H9 (cell line): Measurements from ENCODE around the gene CRY2. TPM values are rescaled to one million over a fixed set of nuclear protein-coding genes. Genes with fewer than 3 reads are reported as not detected.

Experiments used
- DNase-seq: peaks from one replicate; pipeline ENCODE4 v3.0.0-alpha.2; 2017
- H2AFZ ChIP-seq: one replicate; pipeline ENCODE4 v1.6.1; 2013; ENCODE audit warnings: mild to moderate bottlenecking, low read length, control low read depth, moderate library complexity
- H2AK5ac ChIP-seq: 2 replicates; pipeline ENCODE4 v1.6.1; 2013; ENCODE audit warnings: low read length, control low read depth, mixed read lengths; ENCODE audit not compliant: insufficient read length
- H2BK120ac ChIP-seq: one replicate; pipeline ENCODE4 v1.6.1; 2013; ENCODE audit warnings: low read depth, mild to moderate bottlenecking, low read length, control low read depth, inconsistent platforms; ENCODE audit not compliant: poor library complexity, severe bottlenecking
- H2BK12ac ChIP-seq: 2 replicates; pipeline ENCODE4 v1.6.1; 2013; ENCODE audit warnings: low read length, control low read depth, mixed read lengths, low read depth; ENCODE audit not compliant: insufficient read length
- H2BK15ac ChIP-seq: 2 replicates; pipeline ENCODE4 v1.6.1; 2013; ENCODE audit warnings: low read depth, low read length, control low read depth
- H2BK20ac ChIP-seq: one replicate; pipeline ENCODE4 v1.6.1; 2013; ENCODE audit warnings: low read depth, mild to moderate bottlenecking, low read length, control low read depth, inconsistent platforms; ENCODE audit not compliant: poor library complexity, severe bottlenecking
- H2BK5ac ChIP-seq: 2 replicates; pipeline ENCODE4 v1.6.1; 2013; ENCODE audit warnings: low read length, control low read depth, mixed read lengths; ENCODE audit not compliant: insufficient read length
- H3K14ac ChIP-seq: 2 replicates; pipeline ENCODE4 v1.6.1; 2013; ENCODE audit warnings: low read length, control low read depth; ENCODE audit not compliant: insufficient read depth
- H3K18ac ChIP-seq: 2 replicates; pipeline ENCODE4 v1.6.1; 2013; ENCODE audit warnings: low read depth, mild to moderate bottlenecking, mixed read lengths, low read length, control low read depth; ENCODE audit not compliant: insufficient read length
- H3K23ac ChIP-seq: 2 replicates; pipeline ENCODE4 v1.6.1; 2013; ENCODE audit warnings: low read length, control low read depth, mixed read lengths, low read depth; ENCODE audit not compliant: insufficient read length
- H3K23me2 ChIP-seq: 2 replicates; pipeline ENCODE4 v1.6.1; 2013; ENCODE audit warnings: low read depth, mild to moderate bottlenecking, mixed read lengths, low read length, control low read depth; ENCODE audit not compliant: insufficient read length, poor library complexity, severe bottlenecking
- H3K27ac ChIP-seq: 2 replicates; pipeline ENCODE4 v1.5.1; 2013; ENCODE audit warnings: low read length, control low read depth, mixed read lengths, low read depth; ENCODE audit not compliant: insufficient read length
- H3K27me3 ChIP-seq: 2 replicates; pipeline ENCODE4 v1.6.1; 2013; ENCODE audit warnings: low read length, control low read depth, inconsistent platforms; ENCODE audit not compliant: insufficient read depth
- H3K4ac ChIP-seq: 2 replicates; pipeline ENCODE4 v1.6.1; 2013; ENCODE audit warnings: low read depth, mild to moderate bottlenecking, control low read depth, inconsistent platforms, low read length, moderate library complexity
- H3K4me1 ChIP-seq: 2 replicates; pipeline ENCODE4 v1.6.1; 2013; ENCODE audit warnings: low read length, control low read depth, inconsistent platforms; ENCODE audit not compliant: insufficient read depth
- H3K4me2 ChIP-seq: 2 replicates; pipeline ENCODE4 v1.6.1; 2013; ENCODE audit warnings: low read length, control low read depth, mixed read lengths; ENCODE audit not compliant: insufficient read length, insufficient read depth
- H3K56ac ChIP-seq: 2 replicates; pipeline ENCODE4 v1.6.1; 2013; ENCODE audit warnings: low read depth, mild to moderate bottlenecking, mixed read lengths, low read length, control low read depth; ENCODE audit not compliant: insufficient read length
- H3K79me1 ChIP-seq: 2 replicates; pipeline ENCODE4 v1.6.1; 2013; ENCODE audit warnings: low read depth, mild to moderate bottlenecking, moderate library complexity, low read length, control low read depth, inconsistent platforms; ENCODE audit not compliant: insufficient read depth, poor library complexity, severe bottlenecking
- H3K79me2 ChIP-seq: 2 replicates; pipeline ENCODE4 v1.6.1; 2013; ENCODE audit warnings: low read length, control low read depth, inconsistent platforms; ENCODE audit not compliant: insufficient read depth
- H3K9ac ChIP-seq: 2 replicates; pipeline ENCODE4 v1.6.1; 2013; ENCODE audit warnings: low read length, control low read depth, mixed read lengths; ENCODE audit not compliant: insufficient read length; ENCODE audit errors: extremely low read depth
- H3K9me3 ChIP-seq: one replicate; pipeline ENCODE4 v1.6.1; 2013; ENCODE audit warnings: low read depth, low read length, inconsistent platforms; ENCODE audit not compliant: control insufficient read depth
- H3T11ph ChIP-seq: one replicate; pipeline ENCODE4 v1.6.1; 2013; ENCODE audit warnings: mild to moderate bottlenecking, low read length, control low read depth, inconsistent platforms
- H4K20me1 ChIP-seq: one replicate; pipeline ENCODE4 v1.6.1; 2013; ENCODE audit not compliant: control insufficient read depth, insufficient read length, insufficient read depth
- H4K5ac ChIP-seq: 2 replicates; pipeline ENCODE4 v1.6.1; 2013; ENCODE audit warnings: low read depth, mild to moderate bottlenecking, mixed read lengths, low read length, control low read depth; ENCODE audit not compliant: insufficient read length
- H4K8ac ChIP-seq: replicated peaks from 2 replicates; pipeline ENCODE4 v1.6.1; 2013; ENCODE audit warnings: low read length, control low read depth, mixed read lengths, low read depth; ENCODE audit not compliant: insufficient read length
- H4K91ac ChIP-seq: 2 replicates; pipeline ENCODE4 v1.6.1; 2013; ENCODE audit warnings: low read depth, mild to moderate bottlenecking, moderate library complexity, mixed read lengths, low read length, control low read depth; ENCODE audit not compliant: insufficient read length
- H3K27ac Mint-ChIP-seq, 3 experiments: 2 replicates in 2 of 3; 3 replicates in 1 of 3; pipeline ENCODE4 v1.8.0; 2020 to 2021; ENCODE audit warnings: mixed read lengths in 3 of 3, mild to moderate bottlenecking in 1 of 3, moderate library complexity in 1 of 3
- H3K27me3 Mint-ChIP-seq: 2 replicates; pipeline ENCODE4 v1.8.0; 2021; ENCODE audit warnings: low read depth, mild to moderate bottlenecking, moderate library complexity, mixed read lengths
- H3K36me3 Mint-ChIP-seq, 3 experiments: 2 replicates in 2 of 3; 3 replicates in 1 of 3; pipeline ENCODE4 v1.8.0; 2020 to 2021; ENCODE audit warnings: low read depth in 3 of 3, mixed read lengths in 3 of 3; ENCODE audit not compliant: insufficient read depth in 1 of 3
- H3K4me1 Mint-ChIP-seq, 2 experiments: 2 replicates each; pipeline ENCODE4 v1.8.0; 2020; ENCODE audit warnings: mixed read lengths in 2 of 2
- H3K4me3 Mint-ChIP-seq, 2 experiments: 2 replicates in 1 of 2; 3 replicates in 1 of 2; pipeline ENCODE4 v1.8.0; 2020 to 2021; ENCODE audit warnings: mild to moderate bottlenecking in 2 of 2, mixed read lengths in 2 of 2, moderate library complexity in 1 of 2
- H3K9me3 Mint-ChIP-seq, 2 experiments: 2 replicates in 1 of 2; 3 replicates in 1 of 2; pipeline ENCODE4 v1.8.0; 2020; ENCODE audit warnings: mild to moderate bottlenecking in 2 of 2, mixed read lengths in 2 of 2, moderate library complexity in 1 of 2
- WGBS: extraction: QIAGEN DNeasy Blood & Tissue Kit; methylation state at CpG from one replicate; pipeline ENCODE4 v1.1.7; 2013; ENCODE audit warnings: missing lambda C conversion rate, low lambda C conversion rate, mixed read lengths; ENCODE audit not compliant: insufficient read length; ENCODE audit errors: extremely low coverage; 5-methylcytosine and 5-hydroxymethylcytosine counted together
- total RNA-seq: library from RNA; stranded (reverse); gene quantifications from 2 replicates; pipeline ENCODE4 v1.2.1, GENCODE V29; 2021
- TF ChIP-seq, protein P1 (sequence below): fragments of 200-600 bp; sonication (generic); conservative IDR thresholded peaks from 3 replicates; pipeline ENCODE4 v1.8.0; 2021; ENCODE audit warnings: antibody characterized with exemption, mild to moderate bottlenecking

Gene CRY2
- total RNA-seq, 1 experiment from 2014 or later: 14.4 TPM

DNA sequence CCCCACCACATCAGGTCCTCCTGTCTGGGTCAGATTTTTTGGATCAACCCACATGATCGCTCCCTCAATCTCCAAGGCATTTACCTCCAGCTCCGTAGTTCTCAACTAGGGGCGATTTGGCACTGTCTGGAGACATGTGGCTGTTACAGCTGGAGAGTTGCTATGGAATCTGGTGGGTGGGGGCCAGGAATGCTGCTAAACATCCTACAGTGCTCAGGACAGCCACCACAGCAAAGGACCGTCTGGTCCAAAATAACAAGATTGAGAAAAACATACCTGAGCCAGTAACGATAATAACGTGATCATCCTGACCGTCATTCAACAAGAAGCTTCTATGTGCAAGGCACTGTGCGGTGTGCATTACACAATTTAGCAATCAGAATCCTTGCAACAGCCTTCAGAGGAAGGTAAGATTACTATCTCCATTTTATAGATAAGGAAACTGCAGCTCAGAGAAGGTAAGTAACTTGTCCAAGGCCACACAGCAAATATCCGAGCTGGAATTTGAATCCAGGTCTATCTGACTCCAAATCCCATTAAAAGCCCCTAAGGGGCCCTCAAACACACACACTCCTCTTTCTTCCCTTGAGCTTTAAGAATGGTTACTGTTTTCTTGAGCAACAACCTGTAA, 14.3 kb upstream of the CRY2 start:
- Histone ChIP-seq H3K27me3 (no peaks in the 10 kb centered on the region), H2BK120ac (no peak overlapping the region), H3K23me2 (no peaks in the 10 kb centered on the region), H3K79me1 (no peaks in the 10 kb centered on the region), H2BK15ac (no peak overlapping the region), H3T11ph (no peak overlapping the region), H3K18ac (no peak overlapping the region), H2BK5ac (no peak overlapping the region), H3K79me2 (no peaks in the 10 kb centered on the region), H2AFZ (no peak overlapping the region), H4K20me1 (no peaks in the 10 kb centered on the region), H2AK5ac (no peak overlapping the region), H3K23ac (no peak overlapping the region), H3K56ac (no peak overlapping the region), H4K5ac (no peak overlapping the region), H4K8ac (no peak overlapping the region), H4K91ac (no peak overlapping the region), H2BK12ac (no peak overlapping the region), H3K4me1 (no peaks in the 10 kb centered on the region), H3K9ac (no peak overlapping the region), H3K27ac (no peak overlapping the region), H3K4ac (no peak overlapping the region), H3K14ac (no peak overlapping the region), H2BK20ac (no peak overlapping the region), H3K9me3 (no peaks in the 10 kb centered on the region), H3K4me2 (no peak overlapping the region)
- Mint-ChIP-seq H3K27ac (no peak overlapping the region; a peak in 1 of 7 replicates), H3K27me3 (peaks cover 44% of the 10 kb centered on the region), H3K9me3 (no peaks in the 10 kb centered on the region), H3K36me3 (no peaks in the 10 kb centered on the region), H3K4me3 (no peak overlapping the region), H3K4me1 (peaks cover 6% of the 10 kb centered on the region in 2 experiments)
- no CpG with 5 or more reads among the region's 9 CpGs for WGBS
- TF ChIP-seq, protein P1, sequence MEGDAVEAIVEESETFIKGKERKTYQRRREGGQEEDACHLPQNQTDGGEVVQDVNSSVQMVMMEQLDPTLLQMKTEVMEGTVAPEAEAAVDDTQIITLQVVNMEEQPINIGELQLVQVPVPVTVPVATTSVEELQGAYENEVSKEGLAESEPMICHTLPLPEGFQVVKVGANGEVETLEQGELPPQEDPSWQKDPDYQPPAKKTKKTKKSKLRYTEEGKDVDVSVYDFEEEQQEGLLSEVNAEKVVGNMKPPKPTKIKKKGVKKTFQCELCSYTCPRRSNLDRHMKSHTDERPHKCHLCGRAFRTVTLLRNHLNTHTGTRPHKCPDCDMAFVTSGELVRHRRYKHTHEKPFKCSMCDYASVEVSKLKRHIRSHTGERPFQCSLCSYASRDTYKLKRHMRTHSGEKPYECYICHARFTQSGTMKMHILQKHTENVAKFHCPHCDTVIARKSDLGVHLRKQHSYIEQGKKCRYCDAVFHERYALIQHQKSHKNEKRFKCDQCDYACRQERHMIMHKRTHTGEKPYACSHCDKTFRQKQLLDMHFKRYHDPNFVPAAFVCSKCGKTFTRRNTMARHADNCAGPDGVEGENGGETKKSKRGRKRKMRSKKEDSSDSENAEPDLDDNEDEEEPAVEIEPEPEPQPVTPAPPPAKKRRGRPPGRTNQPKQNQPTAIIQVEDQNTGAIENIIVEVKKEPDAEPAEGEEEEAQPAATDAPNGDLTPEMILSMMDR: no peak
- no peak for DNase-seq
